Ovary (tissue), 9 donors: ENCODE data around the gene TRPT1. TPM values are rescaled to one million over a fixed set of nuclear protein-coding genes. Genes with fewer than 3 reads are reported as not detected.

Experiments used
- DNase-seq, 5 donors: peaks; one replicate each; pipeline ENCODE4 v3.0.0-alpha.2; 2019 to 2020
- H3K27ac ChIP-seq, 2 donors: fragments of 200-600 bp; one replicate each; pipeline versions ENCODE4 v1.5.1 to v1.8.0; 2019 to 2022
- H3K27me3 ChIP-seq: fragments of 200-600 bp; one replicate; pipeline ENCODE4 v1.8.0; 2022
- H3K36me3 ChIP-seq: fragments of 200-600 bp; sonication (generic); one replicate; pipeline ENCODE4 v1.5.1; 2019
- H3K4me1 ChIP-seq: one replicate; pipeline ENCODE4 v1.8.1; 2013; ENCODE audit warnings: mild to moderate bottlenecking, moderate library complexity; ENCODE audit not compliant: insufficient read depth
- H3K4me3 ChIP-seq: fragments of 200-600 bp; sonication (generic); one replicate; pipeline ENCODE4 v1.5.1; 2017
- H3K9me3 ChIP-seq, 2 donors: fragments of 200-600 bp in 1 of 2; sonication (generic) in 1 of 2; one replicate each; pipeline versions ENCODE4 v1.5.1 to v1.8.1; 2013 to 2019; ENCODE audit warnings: mild to moderate bottlenecking in 1 of 2, moderate library complexity in 1 of 2
- CTCF ChIP-seq, 3 donors: fragments of 450-650 bp in 2 of 3; fragments of 200-600 bp in 1 of 3; IDR thresholded peaks; one replicate each; pipeline versions ENCODE4 v1.5.1 to v1.8.0; 2016 to 2022; ENCODE audit warnings: antibody characterized with exemption in 3 of 3, mild to moderate bottlenecking in 1 of 3
- EP300 ChIP-seq: sonication (generic); formaldehyde crosslinking; IDR thresholded peaks from one replicate; pipeline ENCODE4 v1.6.1; 2017; ENCODE audit warnings: antibody characterized with exemption
- POLR2A ChIP-seq: fragments of 450-650 bp; IDR thresholded peaks from one replicate; pipeline ENCODE4 v1.6.1; 2017; ENCODE audit warnings: antibody characterized with exemption, mild to moderate bottlenecking, moderate library complexity
- WGBS, 3 donors: extraction: QIAGEN DNeasy Blood & Tissue Kit in 1 of 3; methylation state at CpG; one replicate each; pipeline versions ENCODE4 v1.1.5 to v1.1.7; 2013 to 2017; 5-methylcytosine and 5-hydroxymethylcytosine counted together
- intact Hi-C, 4 donors: fragments of 100-400 bp; cut with DNase I; formaldehyde crosslinking; loops; one replicate each; pipeline versions ENCODE4 v1.11.0 to v1.15.1; 2022 to 2023
- polyA plus RNA-seq, 2 donors: library from polyadenylated mRNA; stranded (reverse); fragments of 200-250 nt in 1 of 2; fragments of 350-450 nt in 1 of 2; fragmentation: Illumina TruSeq in 1 of 2; extraction: RNeasy Lipid Tissue Mini Kit (QIAGEN cat#74804) in 1 of 2; gene quantifications; one replicate each; pipeline ENCODE4 v1.2.3, GENCODE V29; 2013 to 2014
- total RNA-seq, 7 donors: library from RNA; depleted of rRNA in 2 of 7; stranded (reverse); fragments of >200 nt in 2 of 7; fragmentation: NEBNext Ultra II Directional in 3 of 7; extraction: Animal tissue kit (Norgen Biotek cat#: 25700) in 3 of 7; gene quantifications; one replicate each; pipeline versions ENCODE4 v1.1.0 to v1.2.4, GENCODE V29; 2016 to 2023
- donor health status: DM: no; HTN: no; CAD: no; lungs with moderate emphysema.
- donor health status: DM: no; HTN: no; CAD: no.
- donor health status: Bipolar disorder and iron deficiency.
- donor health status: DM: yes; HTN: yes; CAD: no.
- donor health status: DM: no; HTN: no; CAD: no.
- donor health status: DM: yes; HTN: yes; CAD: no.

TRPT1 gene
- total and polyA plus RNA-seq, 9 donors, result 16.6 to 41.4 (median 32.6) TPM

GRCh38 chr11:64235437-64236161, 9.6 kb upstream of the TRPT1 start:
- Histone ChIP-seq H3K27ac (peak overlapping the region; percentile 87 to 88), H3K4me1 (peaks cover 13% of the 10 kb centered on the region), H3K9me3 (no peaks in the 10 kb centered on the region), H3K36me3 (no peaks in the 10 kb centered on the region), H3K27me3 (no peaks in the 10 kb centered on the region), H3K4me3 (peak overlapping the region; percentile 71)
- DNase-seq, result peak in 3 of 5 donors; percentile 33 to 53 (median 47)
- WGBS, 3 donors, result 74 to 75% (median 74%) methylated on average over 12 of the region's 12 CpGs
- TF ChIP-seq EP300 (no peak), POLR2A (no peak), CTCF (IDR thresholded peaks at IDR 0.05) (no peak)
- intact Hi-C loops, result no loop called here

- H3K9me3 ChIP-seq, result no peaks in the 10 kb centered on the region
- peaks cover 11% of the 10 kb centered on the region for H3K4me1 ChIP-seq
- H3K36me3 ChIP-seq, result no peaks in the 10 kb centered on the region
- intact Hi-C loops, result no loop called here
- 3 to 16% (median 10%) methylated on average over 10 to 79 of the region's 80 CpGs for WGBS, 3 donors
- H3K27ac ChIP-seq, result peak overlapping the region; percentile 87 to 88
- H3K27me3 ChIP-seq, result no peaks in the 10 kb centered on the region
- TF ChIP-seq POLR2A (no peak), CTCF (IDR thresholded peaks at IDR 0.05) (no peak), EP300 (no peak)
- H3K4me3 ChIP-seq, result peak overlapping the region; percentile 71
- DNase-seq, result peak in 3 of 5 donors; percentile 51 to 74 (median 72)
These were observed 8.8 kb upstream of the TRPT1 start for GRCh38 chr11:64234647-64235379.

GRCh38 chr11:64233913-64234586, 8.1 kb upstream of the TRPT1 start, which contains the start of gene VEGFB:
Gene VEGFB, plus strand, starts transcription at chr11:64234584. Its CDS starts 250 bp downstream, at chr11:64234834.
- Histone ChIP-seq H3K27ac (peak within 1 kb of the TSS; percentile 87 to 88), H3K27me3 (no peaks in the 10 kb centered on the region), H3K9me3 (no peaks in the 10 kb centered on the region), H3K4me3 (peak within 1 kb of the TSS; percentile 71), H3K36me3 (no peaks in the 10 kb centered on the region), H3K4me1 (peaks cover 14% of the 10 kb centered on the region)
- intact Hi-C loops, result no loop called here
- DNase-seq, result peak; percentile 78 to 83 (median 81)
- peak; percentile 39 for TF ChIP-seq POLR2A
- no peak for TF ChIP-seq EP300
- WGBS, 3 donors, result 1 to 18% (median 3%) methylated on average over 5 to 43 of the region's 62 CpGs

GRCh38 chr11:64232967-64233315, 7.0 kb upstream of the TRPT1 start:
- intact Hi-C loops, result no loop called here
- Histone ChIP-seq H3K27ac (no peak overlapping the region), H3K4me1 (peaks cover 14% of the 10 kb centered on the region), H3K27me3 (no peaks in the 10 kb centered on the region), H3K9me3 (no peaks in the 10 kb centered on the region), H3K36me3 (no peaks in the 10 kb centered on the region), H3K4me3 (no peak overlapping the region)
- TF ChIP-seq EP300, result no peak
- no peak for TF ChIP-seq POLR2A
- no peak for TF ChIP-seq CTCF (IDR thresholded peaks at IDR 0.05)
- DNase-seq, result no peak
- 83 to 91% (median 86%) methylated on average over 8 of the region's 8 CpGs for WGBS, 3 donors
